WTC11 (cell line): ENCODE results near the gene CCM2L. TPM values are rescaled to one million over a fixed set of nuclear protein-coding genes. Genes with fewer than 3 reads are reported as not detected.

ENCODE experiments used
- ATAC-seq: fragments of 200-7000 bp; cut with Tn5 transposase; 2 replicates; pipeline ENCODE4 v1.10.0; 2021; ENCODE audit warnings: mild to moderate bottlenecking, moderate library complexity
- CTCF ChIA-PET: fragments of 300-600 bp; sonication (Branson Sonifier 250); formaldehyde crosslinking; loops from one replicate; lab custom pipeline; 2021; ENCODE audit warnings: antibody characterized with exemption; lab: Charles Lee
- POLR2A ChIA-PET: fragments of 350-600 bp; sonication (Branson Sonifier 250); formaldehyde crosslinking; loops from one replicate; lab custom pipeline; 2021; ENCODE audit warnings: antibody characterized with exemption; lab: Charles Lee
- DNase-seq: peaks from one replicate; pipeline ENCODE4 v3.0.0; 2021; ENCODE audit warnings: low spot score
- H3K27ac Mint-ChIP-seq: 2 replicates; pipeline ENCODE4 v1.8.0; 2021; ENCODE audit warnings: mixed read lengths
- H3K27me3 Mint-ChIP-seq: 2 replicates; pipeline ENCODE4 v1.8.0; 2021; ENCODE audit warnings: low read depth, mild to moderate bottlenecking, moderate library complexity, mixed read lengths
- H3K36me3 Mint-ChIP-seq: 2 replicates; pipeline ENCODE4 v1.8.0; 2021; ENCODE audit warnings: mixed read lengths
- H3K4me1 Mint-ChIP-seq: 2 replicates; pipeline ENCODE4 v1.8.0; 2022; ENCODE audit warnings: mixed read lengths
- H3K4me3 Mint-ChIP-seq: 2 replicates; pipeline ENCODE4 v1.8.0; 2021; ENCODE audit warnings: mild to moderate bottlenecking, moderate library complexity, mixed read lengths
- H3K9me3 Mint-ChIP-seq: 2 replicates; pipeline ENCODE4 v1.8.0; 2021; ENCODE audit warnings: mixed read lengths
- ARID4B ChIP-seq: sonication (generic); formaldehyde crosslinking; IDR thresholded peaks from 2 replicates; pipeline ENCODE4 v1.8.0; 2023; ENCODE audit warnings: missing genetic modification reagents, mild to moderate bottlenecking, borderline replicate concordance
- ATF2 ChIP-seq: sonication (generic); formaldehyde crosslinking; IDR thresholded peaks from 2 replicates; pipeline ENCODE4 v1.8.1; 2022; ENCODE audit warnings: low read depth, missing genetic modification reagents, borderline replicate concordance
- ATF3 ChIP-seq: sonication (generic); formaldehyde crosslinking; conservative IDR thresholded peaks from 2 replicates; pipeline ENCODE4 v1.8.1; 2022; ENCODE audit warnings: mild to moderate bottlenecking, missing genetic modification reagents
- CBFB ChIP-seq: sonication (generic); formaldehyde crosslinking; IDR thresholded peaks from 2 replicates; pipeline ENCODE4 v1.8.1; 2022; ENCODE audit warnings: mild to moderate bottlenecking, low read depth, missing genetic modification reagents
- CTCF ChIP-seq: fragments of 200-600 bp; IDR thresholded peaks from 2 replicates; pipeline ENCODE4 v1.8.0; 2022; ENCODE audit warnings: antibody characterized with exemption
- E2F4 ChIP-seq: sonication (generic); formaldehyde crosslinking; IDR thresholded peaks from 2 replicates; pipeline ENCODE4 v1.8.1; 2022; ENCODE audit warnings: low read depth, mild to moderate bottlenecking, moderate library complexity, missing genetic modification reagents, borderline replicate concordance
- FOXP4 ChIP-seq: sonication (generic); formaldehyde crosslinking; IDR thresholded peaks from 2 replicates; pipeline ENCODE4 v1.8.0; 2022; ENCODE audit warnings: mild to moderate bottlenecking, missing genetic modification reagents
- GABPB1 ChIP-seq: sonication (generic); formaldehyde crosslinking; IDR thresholded peaks from 2 replicates; pipeline ENCODE4 v1.8.1; 2023; ENCODE audit warnings: mild to moderate bottlenecking, missing genetic modification reagents
- HMGXB4 ChIP-seq: sonication (generic); formaldehyde crosslinking; IDR thresholded peaks from 2 replicates; pipeline ENCODE4 v1.8.1; 2023; ENCODE audit warnings: mild to moderate bottlenecking, moderate library complexity, missing genetic modification reagents
- NFE2L1 ChIP-seq: sonication (generic); formaldehyde crosslinking; IDR thresholded peaks from 2 replicates; pipeline ENCODE4 v1.8.1; 2023; ENCODE audit warnings: missing genetic modification reagents
- NR1H2 ChIP-seq: sonication (generic); formaldehyde crosslinking; IDR thresholded peaks from 2 replicates; pipeline ENCODE4 v1.9.0; 2021; ENCODE audit warnings: mild to moderate bottlenecking, moderate library complexity, missing genetic modification reagents
- PRDM15 ChIP-seq: sonication (generic); formaldehyde crosslinking; IDR thresholded peaks from 2 replicates; pipeline ENCODE4 v1.8.0; 2022; ENCODE audit warnings: missing genetic modification reagents
- RELA ChIP-seq: sonication (generic); formaldehyde crosslinking; IDR thresholded peaks from 2 replicates; pipeline ENCODE4 v1.8.1; 2022; ENCODE audit warnings: missing genetic modification reagents, mild to moderate bottlenecking, borderline replicate concordance
- SMAD4 ChIP-seq: sonication (generic); formaldehyde crosslinking; IDR thresholded peaks from 2 replicates; pipeline ENCODE4 v1.8.0; 2022; ENCODE audit warnings: mild to moderate bottlenecking, missing genetic modification reagents
- SOX15 ChIP-seq: fragments of 250-450 bp; sonication (Bioruptor Pico); IDR thresholded peaks from 2 replicates; pipeline ENCODE4 v1.9.0; 2021; ENCODE audit warnings: mild to moderate bottlenecking
- TEAD1 ChIP-seq: sonication (generic); formaldehyde crosslinking; IDR thresholded peaks from 2 replicates; pipeline ENCODE4 v1.8.0; 2022; ENCODE audit warnings: mild to moderate bottlenecking, missing genetic modification reagents
- ZNF121 ChIP-seq: sonication (generic); formaldehyde crosslinking; IDR thresholded peaks from 2 replicates; pipeline ENCODE4 v1.8.0; 2023; ENCODE audit warnings: missing genetic modification reagents
- ZNF423 ChIP-seq: fragments of 250-450 bp; sonication (Bioruptor Pico); IDR thresholded peaks from 2 replicates; pipeline ENCODE4 v2.1.2; 2022; ENCODE audit warnings: mild to moderate bottlenecking, moderate library complexity
- total RNA-seq: library from RNA; stranded (reverse); gene quantifications from 3 replicates; pipeline ENCODE4 v1.2.3, GENCODE V29; 2021

Gene CCM2L
- total RNA-seq, 1 experiment from 2014 or later = 7.8 TPM

- POLR2A ChIA-PET = interaction anchor here (1.3 kb wide), 1 partner anchor 13 kb away, joined by 4 read pairs; no protein-coding TSS in a partner anchor
- H3K27me3 Mint-ChIP-seq = peaks cover 7% of the 10 kb centered on the region
- CTCF ChIA-PET = interaction anchor here (0.6 to 9.5 kb wide), 29 partner anchors 11 to 474 kb away, joined by 3 to 70 read pairs (median 6); partner anchors contain the start of genes CCM2L, PDRG1 and XKR7
- H3K4me1 Mint-ChIP-seq = peaks cover 13% of the 10 kb centered on the region
- peak; percentile 99 for ATAC-seq
- DNase-seq = peak; percentile 95
- peak overlapping the region; percentile 56 for H3K4me3 Mint-ChIP-seq
- H3K27ac Mint-ChIP-seq = no peak overlapping the region
- peaks cover 3% of the 10 kb centered on the region; the same call in 1 of the 2 replicates for H3K36me3 Mint-ChIP-seq
- H3K9me3 Mint-ChIP-seq = no peaks in the 10 kb centered on the region
- TF ChIP-seq ATF3 (CRISPR knock-in tag) (no peak), GABPB1 (CRISPR knock-in tag) (peak; percentile 43; the same call in 1 of the 2 replicates), ARID4B (CRISPR knock-in tag) (peak; percentile 46; the same call in 1 of the 2 replicates), ZNF423 (CRISPR knock-in tag) (peak; percentile 37; the same call in 1 of the 2 replicates), SMAD4 (CRISPR knock-in tag) (no peak), FOXP4 (CRISPR knock-in tag) (no peak), NR1H2 (CRISPR knock-in tag) (no peak), CBFB (CRISPR knock-in tag) (0 out of 2 replicates have a peak, but pooled peaks have one; percentile 43), PRDM15 (CRISPR knock-in tag) (peak; percentile 23; the same call in 1 of the 2 replicates), E2F4 (CRISPR knock-in tag) (no peak), HMGXB4 (CRISPR knock-in tag) (peak; percentile 94), SOX15 (CRISPR knock-in tag) (no peak), CTCF (peak; percentile 100), ATF2 (CRISPR knock-in tag) (no peak), NFE2L1 (CRISPR knock-in tag) (no peak), TEAD1 (CRISPR knock-in tag) (0 out of 2 replicates have a peak, but pooled peaks have one; percentile 27), RELA (CRISPR knock-in tag) (peak; percentile 50; the same call in 1 of the 2 replicates), ZNF121 (CRISPR knock-in tag) (peak; percentile 50; the same call in 1 of the 2 replicates)
Observed at GRCh38 chr20:32031007-32031958, 21.0 kb downstream of the CCM2L start.
